Measurements from ENCODE around the gene BMP2K. TPM values are rescaled to one million over a fixed set of nuclear protein-coding genes. Genes with fewer than 3 reads are reported as not detected.
A peak's percentile ranks its signal among the peaks of the same experiment; 100 is the strongest.

BMP2K gene
- total RNA-seq (10 to 100 TPM; 54.6 to 95.3 TPM), polyA plus RNA-seq (ENCODE audit: insufficient read length in 2 of 2) (10 to 100 TPM; 19.6 to 26.2 TPM)
- long read RNA-seq, donor 1, partial matches to known transcripts, result 0 of 3 reads
- long read RNA-seq, donor 1, other reads (novel, unspliced or antisense), result 0 of 3 reads
- long read RNA-seq, donor 2, partial matches to known transcripts, result 0 of 2 reads
- long read RNA-seq, donor 2, other reads (novel, unspliced or antisense), result 0 of 2 reads
- long read RNA-seq, donor 3, partial matches to known transcripts, result 0 of 1 reads
- long read RNA-seq, donor 3, other reads (novel, unspliced or antisense), result 0 of 1 reads
- long read RNA-seq, donor 4, partial matches to known transcripts, result 0 of 1 reads
- long read RNA-seq, donor 4, other reads (novel, unspliced or antisense), result 0 of 1 reads

DNA sequence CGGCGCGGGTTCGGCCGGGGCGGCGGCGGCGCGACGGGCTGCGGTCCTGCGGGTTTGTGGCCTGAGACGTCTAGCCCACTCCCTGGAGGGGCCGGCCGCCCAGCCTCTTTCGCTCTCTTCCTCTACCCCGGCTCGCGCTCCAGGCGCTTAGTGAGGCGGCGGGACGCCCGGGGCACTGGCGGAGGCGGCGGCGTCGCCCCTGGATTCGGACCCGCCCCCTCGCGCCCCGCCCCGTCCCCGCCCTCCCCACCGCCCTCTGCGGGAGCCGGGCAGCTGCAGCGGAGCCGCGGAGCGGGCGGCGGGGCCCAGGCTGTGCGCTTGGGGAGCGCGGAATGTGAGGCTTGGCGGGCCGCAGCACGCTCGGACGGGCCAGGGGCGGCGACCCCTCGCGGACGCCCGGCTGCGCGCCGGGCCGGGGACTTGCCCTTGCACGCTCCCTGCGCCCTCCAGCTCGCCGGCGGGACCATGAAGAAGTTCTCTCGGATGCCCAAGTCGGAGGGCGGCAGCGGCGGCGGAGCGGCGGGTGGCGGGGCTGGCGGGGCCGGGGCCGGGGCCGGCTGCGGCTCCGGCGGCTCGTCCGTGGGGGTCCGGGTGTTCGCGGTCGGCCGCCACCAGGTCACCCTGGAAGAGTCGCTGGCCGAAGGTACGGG lies at the start of gene BMP2K:
Gene BMP2K (plus strand): TSS at position 272 of the 650 bp plus-strand sequence. CDS start 194 bp downstream, at position 466.
- WGBS (ENCODE audit: insufficient coverage), result under 1% methylated on average over 78 of the region's 95 CpGs
- no peaks in the 10 kb centered on the region for H3K27me3 ChIP-seq (ENCODE audit: control insufficient read depth, insufficient read depth, low read length)
- no peaks in the 10 kb centered on the region for H3K9me3 ChIP-seq (ENCODE audit: control insufficient read depth, insufficient read depth, low read length)
- H3K27ac ChIP-seq (ENCODE audit: low read depth, low read length), result peak within 1 kb of the TSS; percentile 99
- H3K4me3 ChIP-seq (ENCODE audit: low read depth, low read length), result peak within 1 kb of the TSS; percentile 93
- no peaks in the 10 kb centered on the region for H3K4me1 ChIP-seq (ENCODE audit: control insufficient read depth, insufficient read depth, low read length)
- DNase-seq (ENCODE audit: low read depth in 4 of 6, low spot score in 6 of 6), result peak in 5 of 6 donors; percentile 52 to 94 (median 72)
- H3K36me3 ChIP-seq (ENCODE audit: control insufficient read depth, insufficient read depth, low read length), result no peaks in the 10 kb centered on the region

- no peaks in the 10 kb centered on the region for H3K27me3 ChIP-seq (ENCODE audit: control insufficient read depth, insufficient read depth, low read length)
- no peak overlapping the region for H3K27ac ChIP-seq (ENCODE audit: low read depth, low read length)
- no CpG with 5 or more reads among the region's 1 CpG for WGBS (ENCODE audit: insufficient coverage)
- no peak for DNase-seq (ENCODE audit: low read depth in 4 of 6, low spot score in 6 of 6)
- H3K4me3 ChIP-seq (ENCODE audit: low read depth, low read length), result no peak overlapping the region
- H3K36me3 ChIP-seq (ENCODE audit: control insufficient read depth, insufficient read depth, low read length), result no peaks in the 10 kb centered on the region
- H3K9me3 ChIP-seq (ENCODE audit: control insufficient read depth, insufficient read depth, low read length), result no peaks in the 10 kb centered on the region
- peaks cover 4% of the 10 kb centered on the region for H3K4me1 ChIP-seq (ENCODE audit: control insufficient read depth, insufficient read depth, low read length)
Observed at GRCh38 chr4:78726546-78726945, 49.6 kb upstream of the BMP2K start.

GRCh38 chr4:78732332-78733104 lies 43.6 kb upstream of the BMP2K start:
- Histone ChIP-seq H3K36me3 (ENCODE audit: control insufficient read depth, insufficient read depth, low read length) (no peaks in the 10 kb centered on the region), H3K27ac (ENCODE audit: low read depth, low read length) (no peak overlapping the region), H3K27me3 (ENCODE audit: control insufficient read depth, insufficient read depth, low read length) (no peaks in the 10 kb centered on the region), H3K9me3 (ENCODE audit: control insufficient read depth, insufficient read depth, low read length) (no peaks in the 10 kb centered on the region), H3K4me3 (ENCODE audit: low read depth, low read length) (no peak overlapping the region), H3K4me1 (ENCODE audit: control insufficient read depth, insufficient read depth, low read length) (no peaks in the 10 kb centered on the region)
- no peak for DNase-seq (ENCODE audit: low read depth in 4 of 6, low spot score in 6 of 6)
- 80% methylated on average over 1 of the region's 3 CpGs for WGBS (ENCODE audit: insufficient coverage)

- Histone ChIP-seq H3K27ac (ENCODE audit: low read depth, low read length) (no peak overlapping the region), H3K36me3 (ENCODE audit: control insufficient read depth, insufficient read depth, low read length) (no peaks in the 10 kb centered on the region), H3K4me1 (ENCODE audit: control insufficient read depth, insufficient read depth, low read length) (no peaks in the 10 kb centered on the region), H3K27me3 (ENCODE audit: control insufficient read depth, insufficient read depth, low read length) (no peaks in the 10 kb centered on the region), H3K9me3 (ENCODE audit: control insufficient read depth, insufficient read depth, low read length) (no peaks in the 10 kb centered on the region), H3K4me3 (ENCODE audit: low read depth, low read length) (no peak overlapping the region)
- WGBS (ENCODE audit: insufficient coverage), result 89% methylated on average over 1 of the region's 3 CpGs
- no peak for DNase-seq (ENCODE audit: low read depth in 4 of 6, low spot score in 6 of 6)
Observed at GRCh38 chr4:78734441-78735162, 41.5 kb upstream of the BMP2K start.

- Histone ChIP-seq H3K4me3 (ENCODE audit: low read depth, low read length) (no peak overlapping the region), H3K27me3 (ENCODE audit: control insufficient read depth, insufficient read depth, low read length) (no peaks in the 10 kb centered on the region), H3K27ac (ENCODE audit: low read depth, low read length) (no peak overlapping the region), H3K4me1 (ENCODE audit: control insufficient read depth, insufficient read depth, low read length) (no peaks in the 10 kb centered on the region), H3K9me3 (ENCODE audit: control insufficient read depth, insufficient read depth, low read length) (no peaks in the 10 kb centered on the region), H3K36me3 (ENCODE audit: control insufficient read depth, insufficient read depth, low read length) (no peaks in the 10 kb centered on the region)
- no peak for DNase-seq (ENCODE audit: low read depth in 4 of 6, low spot score in 6 of 6)
Observed at GRCh38 chr4:78735697-78736096, 40.5 kb upstream of the BMP2K start.

- Histone ChIP-seq H3K9me3 (ENCODE audit: control insufficient read depth, insufficient read depth, low read length) (no peaks in the 10 kb centered on the region), H3K36me3 (ENCODE audit: control insufficient read depth, insufficient read depth, low read length) (no peaks in the 10 kb centered on the region), H3K4me1 (ENCODE audit: control insufficient read depth, insufficient read depth, low read length) (no peaks in the 10 kb centered on the region), H3K27ac (ENCODE audit: low read depth, low read length) (no peak overlapping the region), H3K27me3 (ENCODE audit: control insufficient read depth, insufficient read depth, low read length) (no peaks in the 10 kb centered on the region), H3K4me3 (ENCODE audit: low read depth, low read length) (no peak overlapping the region)
- no peak for DNase-seq (ENCODE audit: low read depth in 4 of 6, low spot score in 6 of 6)
- whole genome bisulfite sequencing (ENCODE audit: insufficient coverage), result 100% methylated on average over 1 of the region's 1 CpG
Observed at GRCh38 chr4:78737035-78737434, 39.1 kb upstream of the BMP2K start.

GRCh38 chr4:78737973-78738372 lies 38.2 kb upstream of the BMP2K start:
- H3K4me3 ChIP-seq (ENCODE audit: low read depth, low read length), result no peak overlapping the region
- DNase-seq (ENCODE audit: low read depth in 4 of 6, low spot score in 6 of 6), result no peak

DNA sequence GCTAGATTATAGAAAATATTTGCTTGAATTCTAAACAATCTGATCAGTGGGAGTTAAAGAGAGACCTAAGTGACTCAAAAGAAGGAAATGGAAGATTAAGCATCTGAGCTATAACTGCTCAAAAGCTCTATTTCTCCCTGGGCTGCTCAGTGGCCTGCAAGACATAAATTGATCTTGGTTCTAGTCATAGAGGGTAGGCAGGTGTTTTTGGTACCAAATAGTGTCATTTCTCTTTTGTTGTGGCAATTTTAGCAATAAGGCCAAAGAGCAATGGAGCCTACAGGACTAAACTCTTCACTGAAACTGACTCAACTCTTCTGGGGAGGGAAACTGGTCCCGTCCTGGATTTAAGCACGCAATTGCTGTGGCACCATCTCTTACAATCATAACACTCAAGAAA lies 33.9 kb upstream of the BMP2K start:
- Histone ChIP-seq H3K4me1 (ENCODE audit: control insufficient read depth, insufficient read depth, low read length) (no peaks in the 10 kb centered on the region), H3K27ac (ENCODE audit: low read depth, low read length) (no peak overlapping the region), H3K27me3 (ENCODE audit: control insufficient read depth, insufficient read depth, low read length) (no peaks in the 10 kb centered on the region), H3K36me3 (ENCODE audit: control insufficient read depth, insufficient read depth, low read length) (no peaks in the 10 kb centered on the region), H3K4me3 (ENCODE audit: low read depth, low read length) (no peak overlapping the region), H3K9me3 (ENCODE audit: control insufficient read depth, insufficient read depth, low read length) (no peaks in the 10 kb centered on the region)
- WGBS (ENCODE audit: insufficient coverage), result no CpG with 5 or more reads among the region's 2 CpGs
- DNase-seq (ENCODE audit: low read depth in 4 of 6, low spot score in 6 of 6), result no peak

More at GRCh38 chr4:78737973-78738372, 38.2 kb upstream of the BMP2K start:
- no peaks in the 10 kb centered on the region for H3K36me3 ChIP-seq (ENCODE audit: control insufficient read depth, insufficient read depth, low read length)
- H3K9me3 ChIP-seq (ENCODE audit: control insufficient read depth, insufficient read depth, low read length), result no peaks in the 10 kb centered on the region
- no peak overlapping the region for H3K27ac ChIP-seq (ENCODE audit: low read depth, low read length)
- H3K4me1 ChIP-seq (ENCODE audit: control insufficient read depth, insufficient read depth, low read length), result no peaks in the 10 kb centered on the region
- H3K27me3 ChIP-seq (ENCODE audit: control insufficient read depth, insufficient read depth, low read length), result no peaks in the 10 kb centered on the region
- 58% methylated on average over 1 of the region's 2 CpGs for WGBS (ENCODE audit: insufficient coverage)

DNA sequence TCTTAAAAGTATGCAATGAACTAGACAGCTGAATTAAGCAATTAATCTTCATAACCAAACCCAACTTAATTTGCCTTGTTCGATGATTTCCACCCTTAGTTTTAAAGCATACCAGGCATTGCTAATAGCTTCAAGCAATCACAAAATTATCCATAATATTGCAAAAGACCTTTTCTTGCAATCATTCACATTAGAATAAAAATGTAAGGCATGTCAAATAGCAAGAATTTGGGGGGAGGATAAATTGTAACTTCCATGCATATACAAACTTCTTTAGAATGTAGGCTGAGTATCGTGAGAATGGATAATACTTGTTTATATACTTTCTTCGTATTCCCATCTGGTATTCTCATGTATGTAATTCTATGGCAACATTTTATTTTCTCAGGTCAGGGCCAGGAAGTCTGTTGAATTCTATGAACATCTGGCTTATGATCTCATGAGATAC lies 28.7 kb upstream of the BMP2K start:
- Histone ChIP-seq H3K27ac (ENCODE audit: low read depth, low read length) (no peak overlapping the region), H3K27me3 (ENCODE audit: control insufficient read depth, insufficient read depth, low read length) (no peaks in the 10 kb centered on the region), H3K4me3 (ENCODE audit: low read depth, low read length) (no peak overlapping the region), H3K9me3 (ENCODE audit: control insufficient read depth, insufficient read depth, low read length) (no peaks in the 10 kb centered on the region), H3K36me3 (ENCODE audit: control insufficient read depth, insufficient read depth, low read length) (no peaks in the 10 kb centered on the region), H3K4me1 (ENCODE audit: control insufficient read depth, insufficient read depth, low read length) (no peaks in the 10 kb centered on the region)
- WGBS (ENCODE audit: insufficient coverage), result 88% methylated on average over 1 of the region's 3 CpGs
- DNase-seq (ENCODE audit: low read depth in 4 of 6, low spot score in 6 of 6), result no peak

Measured in spinal cord (tissue), 10 donors.